Ascending aorta (tissue), 2 donors: ENCODE results near the gene GOPC. TPM values are rescaled to one million over a fixed set of nuclear protein-coding genes. Genes with fewer than 3 reads are reported as not detected.
A peak's percentile ranks its signal among the peaks of the same experiment; 100 is the strongest.

Source experiments
- DNase-seq, 2 donors: peaks; one replicate each; pipeline ENCODE4 v3.0.0-alpha.2; 2019; ENCODE audit warnings: low spot score in 2 of 2
- H3K27ac ChIP-seq, 2 donors: fragments of 200-600 bp; sonication (generic); one replicate each; pipeline ENCODE4 v1.5.1; 2016 to 2017; ENCODE audit warnings: mild to moderate bottlenecking in 1 of 2
- H3K27me3 ChIP-seq: fragments of 200-600 bp; sonication (generic); one replicate; pipeline ENCODE4 v1.5.1; 2017
- H3K36me3 ChIP-seq, 2 donors: fragments of 200-600 bp; sonication (generic); one replicate each; pipeline ENCODE4 v1.5.1; 2016
- H3K4me1 ChIP-seq, 2 donors: fragments of 200-600 bp; sonication (generic); one replicate each; pipeline ENCODE4 v1.5.1; 2016 to 2017; ENCODE audit warnings: mild to moderate bottlenecking in 1 of 2
- H3K4me3 ChIP-seq, 2 donors: fragments of 200-600 bp; sonication (generic); one replicate each; pipeline ENCODE4 v1.5.1; 2016 to 2017; ENCODE audit warnings: mild to moderate bottlenecking in 1 of 2
- H3K9me3 ChIP-seq, 2 donors: fragments of 200-600 bp; sonication (generic); one replicate each; pipeline ENCODE4 v1.5.1; 2016
- CTCF ChIP-seq, 3 experiments: fragments of 200-600 bp in 2 of 3; fragments of 450-650 bp in 1 of 3; sonication (generic) in 2 of 3; IDR thresholded peaks; one replicate each; pipeline ENCODE4 v1.5.1; 2016 to 2019; ENCODE audit warnings: antibody characterized with exemption in 3 of 3, mild to moderate bottlenecking in 1 of 3, moderate library complexity in 1 of 3
- intact Hi-C: fragments of 100-400 bp; cut with DNase I; formaldehyde crosslinking; loops from one replicate; pipeline ENCODE4 v1.15.1; 2023
- total RNA-seq: library from RNA; depleted of rRNA; stranded (reverse); fragments of >200 nt; gene quantifications from one replicate; pipeline ENCODE4 v1.1.0, GENCODE V29; 2016

GOPC gene
- total RNA-seq, 1 donor from 2014 or later: 12.5 TPM

- Histone ChIP-seq H3K36me3 (peaks cover 0 to 7% of the 10 kb centered on the region in 2 donors), H3K27me3 (no peaks in the 10 kb centered on the region), H3K4me3 (peak overlapping the region; percentile 93), H3K9me3 (peaks cover 0 to 4% of the 10 kb centered on the region in 2 donors), H3K27ac (peak overlapping the region; percentile 80 to 89), H3K4me1 (peaks cover 0 to 14% of the 10 kb centered on the region in 2 donors)
- no peak for DNase-seq
- TF ChIP-seq CTCF (IDR thresholded peaks at IDR 0.05): no peak
- intact Hi-C loops: loop anchor here (1.0 to 10.0 kb wide), 5 partner anchors 54 to 1293 kb away; partner anchors contain the start of genes ASF1A and DCBLD1
Observed at GRCh38 chr6:117601811-117602150, 530 bp downstream of the GOPC start.

GRCh38 chr6:117600008-117600743 lies 2.1 kb downstream of the GOPC start:
- Histone ChIP-seq H3K36me3 (peaks cover 0 to 7% of the 10 kb centered on the region in 2 donors), H3K4me3 (peak overlapping the region; percentile 28 to 93), H3K27me3 (no peaks in the 10 kb centered on the region), H3K4me1 (peaks cover 0 to 14% of the 10 kb centered on the region in 2 donors), H3K27ac (no peak overlapping the region), H3K9me3 (peaks cover 0 to 4% of the 10 kb centered on the region in 2 donors)
- DNase-seq: no peak
- TF ChIP-seq CTCF (IDR thresholded peaks at IDR 0.05): no peak
- intact Hi-C loops: loop anchor here (5.0 to 10.0 kb wide), 2 partner anchors 53 to 1295 kb away; partner anchors contain the start of gene ASF1A

- H3K9me3 ChIP-seq: peaks cover 0 to 4% of the 10 kb centered on the region in 2 donors
- peaks cover 0 to 8% of the 10 kb centered on the region in 2 donors for H3K36me3 ChIP-seq
- no peak overlapping the region for H3K27ac ChIP-seq
- TF ChIP-seq CTCF (IDR thresholded peaks at IDR 0.05): no peak
- no peak overlapping the region for H3K4me3 ChIP-seq
- peaks cover 0 to 10% of the 10 kb centered on the region in 2 donors for H3K4me1 ChIP-seq
- H3K27me3 ChIP-seq: no peaks in the 10 kb centered on the region
- no peak for DNase-seq
- intact Hi-C loops: no loop called here
Observed at GRCh38 chr6:117597755-117598154, 4.6 kb downstream of the GOPC start.

- no peak for DNase-seq
- H3K4me1 ChIP-seq: peaks cover 0 to 5% of the 10 kb centered on the region in 2 donors
- peaks cover 0 to 4% of the 10 kb centered on the region in 2 donors for H3K9me3 ChIP-seq
- H3K27me3 ChIP-seq: no peaks in the 10 kb centered on the region
- no peak for TF ChIP-seq CTCF (IDR thresholded peaks at IDR 0.05)
- H3K36me3 ChIP-seq: peaks cover 0 to 13% of the 10 kb centered on the region in 2 donors
- intact Hi-C loops: no loop called here
- no peak overlapping the region for H3K4me3 ChIP-seq
- no peak overlapping the region for H3K27ac ChIP-seq
Observed at GRCh38 chr6:117595099-117595923, 7.0 kb downstream of the GOPC start.

- Histone ChIP-seq H3K9me3 (no peaks in the 10 kb centered on the region), H3K4me3 (no peak overlapping the region), H3K36me3 (peaks cover 0 to 15% of the 10 kb centered on the region in 2 donors), H3K27me3 (no peaks in the 10 kb centered on the region), H3K4me1 (no peaks in the 10 kb centered on the region), H3K27ac (no peak overlapping the region)
- intact Hi-C loops: no loop called here
- no peak for TF ChIP-seq CTCF (IDR thresholded peaks at IDR 0.05)
- DNase-seq: no peak
Observed at GRCh38 chr6:117592983-117593759, 9.1 kb downstream of the GOPC start.
